ENCODE results near the gene SERP1.

- TF ChIP-seq, protein P1, sequence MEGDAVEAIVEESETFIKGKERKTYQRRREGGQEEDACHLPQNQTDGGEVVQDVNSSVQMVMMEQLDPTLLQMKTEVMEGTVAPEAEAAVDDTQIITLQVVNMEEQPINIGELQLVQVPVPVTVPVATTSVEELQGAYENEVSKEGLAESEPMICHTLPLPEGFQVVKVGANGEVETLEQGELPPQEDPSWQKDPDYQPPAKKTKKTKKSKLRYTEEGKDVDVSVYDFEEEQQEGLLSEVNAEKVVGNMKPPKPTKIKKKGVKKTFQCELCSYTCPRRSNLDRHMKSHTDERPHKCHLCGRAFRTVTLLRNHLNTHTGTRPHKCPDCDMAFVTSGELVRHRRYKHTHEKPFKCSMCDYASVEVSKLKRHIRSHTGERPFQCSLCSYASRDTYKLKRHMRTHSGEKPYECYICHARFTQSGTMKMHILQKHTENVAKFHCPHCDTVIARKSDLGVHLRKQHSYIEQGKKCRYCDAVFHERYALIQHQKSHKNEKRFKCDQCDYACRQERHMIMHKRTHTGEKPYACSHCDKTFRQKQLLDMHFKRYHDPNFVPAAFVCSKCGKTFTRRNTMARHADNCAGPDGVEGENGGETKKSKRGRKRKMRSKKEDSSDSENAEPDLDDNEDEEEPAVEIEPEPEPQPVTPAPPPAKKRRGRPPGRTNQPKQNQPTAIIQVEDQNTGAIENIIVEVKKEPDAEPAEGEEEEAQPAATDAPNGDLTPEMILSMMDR (conservative IDR thresholded peaks at IDR 0.05; ENCODE audit: low read length), result no peak
- TF ChIP-seq EZH2phosphoT487 (IDR thresholded peaks at IDR 0.05; ENCODE audit: borderline replicate concordance, low read depth, low read length), result no peak
These were observed 2.3 kb downstream of the SERP1 start for GRCh38 chr3:150544041-150544440.
